Endometrial microvascular endothelial cells (primary cell): Measurements from ENCODE around the gene C14orf132. TPM values are rescaled to one million over a fixed set of nuclear protein-coding genes. Genes with fewer than 3 reads are reported as not detected.

Source experiments
- in situ Hi-C: cut with HindIII; loops from 2 replicates; pipeline ENCODE4 v1.10.0; 2017; ENCODE audit warnings: low sequenced_read_pairs, low pct_unique_long_range_greater_than_20kb; ENCODE audit errors: inconsistent ontology term
- total RNA-seq: library from RNA; depleted of rRNA; stranded (reverse); fragments of >200 nt; gene quantifications from one replicate; pipeline ENCODE4 v1.2.3, GENCODE V29; 2015; ENCODE audit errors: inconsistent ontology term

The C14orf132 gene
- total RNA-seq, 1 donor from 2014 or later, result 1.9 TPM

GRCh38 chr14:96105089-96105925, 66.1 kb downstream of the C14orf132 start:
- in situ Hi-C loops, result no loop called here

DNA sequence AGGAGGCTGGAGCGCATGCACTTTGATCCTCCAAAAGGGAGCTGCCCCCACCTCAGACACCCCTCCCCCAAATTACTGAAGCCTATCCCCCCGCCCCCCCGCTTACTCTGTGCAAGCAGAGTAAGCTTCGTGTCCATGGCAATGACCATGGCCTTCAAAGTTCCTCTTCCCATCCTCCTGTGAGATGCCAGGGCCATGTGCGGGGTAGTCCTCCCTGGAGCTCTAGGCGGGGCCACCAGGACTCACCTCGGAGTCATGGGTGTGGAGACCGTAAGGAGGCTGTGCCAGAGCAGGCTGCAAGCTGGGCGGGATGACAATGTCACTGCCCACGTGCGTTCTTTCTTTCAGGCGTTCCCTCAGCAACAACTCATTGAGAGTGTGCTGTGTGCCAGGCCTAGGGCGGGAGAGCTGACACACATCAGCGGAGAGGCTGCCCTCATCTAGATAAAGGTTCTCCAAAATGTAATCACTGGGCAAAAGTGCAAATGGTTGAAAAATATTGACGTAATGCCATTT, 66.8 kb downstream of the C14orf132 start:
- in situ Hi-C loops, result no loop called here

GRCh38 chr14:96106891-96107290, 67.7 kb downstream of the C14orf132 start:
- in situ Hi-C loops, result no loop called here

- in situ Hi-C loops, result no loop called here
Observed at GRCh38 chr14:96108061-96108795, 69.1 kb downstream of the C14orf132 start.

GRCh38 chr14:96108911-96109310, 69.7 kb downstream of the C14orf132 start:
- in situ Hi-C loops, result no loop called here

DNA sequence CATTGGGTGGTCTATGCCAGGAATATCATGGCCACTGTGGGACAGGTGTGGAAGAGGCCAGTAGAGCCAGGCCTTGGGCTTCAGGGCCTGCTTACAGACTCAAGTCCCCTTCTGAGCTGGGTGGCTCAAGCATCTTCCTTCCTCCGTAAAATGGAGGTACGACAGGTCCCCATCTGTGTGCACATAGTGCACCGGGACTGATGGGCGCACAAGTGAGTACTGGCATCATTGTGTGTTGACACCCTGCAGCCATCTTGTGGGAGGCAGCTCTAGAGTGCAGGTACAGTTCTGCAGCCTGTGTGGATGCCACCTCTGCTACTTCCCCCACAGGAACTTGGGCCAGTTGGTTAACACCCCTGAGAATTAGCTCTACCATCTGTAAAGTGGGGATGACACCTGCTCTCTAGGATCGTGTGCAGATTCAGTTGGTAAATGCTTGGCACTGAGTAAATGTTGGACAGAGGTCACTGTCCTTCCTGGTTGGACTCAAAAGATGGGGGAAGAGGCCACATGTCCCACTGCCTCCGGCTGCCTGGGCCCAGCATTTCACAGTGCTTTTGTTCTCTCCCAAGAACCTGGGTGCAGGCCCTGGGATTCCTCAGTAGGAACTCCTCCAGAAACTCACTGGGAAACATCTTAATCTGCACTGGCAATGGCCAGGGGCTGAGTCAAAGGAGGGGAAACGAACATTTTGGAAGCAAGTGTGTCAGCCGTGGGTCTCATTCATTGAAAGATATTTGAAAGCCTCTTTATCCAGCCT, 70.6 kb downstream of the C14orf132 start:
- in situ Hi-C loops, result no loop called here

DNA sequence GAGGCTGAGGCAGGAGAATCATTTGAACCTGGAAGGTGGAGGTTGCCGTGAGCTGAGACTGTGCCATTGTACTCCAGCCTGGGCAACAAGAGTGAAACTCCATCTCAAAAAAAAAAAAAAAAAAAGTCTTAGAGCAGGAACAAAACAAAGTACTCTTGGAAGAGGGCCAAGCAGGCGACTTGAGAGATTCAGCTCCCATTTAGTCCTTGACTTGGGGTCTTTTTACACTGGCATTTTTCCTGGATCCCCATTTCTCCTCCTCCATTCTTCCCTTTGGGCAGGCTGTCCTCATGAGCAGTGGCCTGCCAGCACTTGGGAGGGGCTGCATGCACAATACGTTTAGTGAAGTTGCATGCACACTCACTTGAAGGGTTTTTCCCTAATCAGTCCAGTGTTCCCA, 72.9 kb downstream of the C14orf132 start:
- in situ Hi-C loops, result no loop called here

DNA sequence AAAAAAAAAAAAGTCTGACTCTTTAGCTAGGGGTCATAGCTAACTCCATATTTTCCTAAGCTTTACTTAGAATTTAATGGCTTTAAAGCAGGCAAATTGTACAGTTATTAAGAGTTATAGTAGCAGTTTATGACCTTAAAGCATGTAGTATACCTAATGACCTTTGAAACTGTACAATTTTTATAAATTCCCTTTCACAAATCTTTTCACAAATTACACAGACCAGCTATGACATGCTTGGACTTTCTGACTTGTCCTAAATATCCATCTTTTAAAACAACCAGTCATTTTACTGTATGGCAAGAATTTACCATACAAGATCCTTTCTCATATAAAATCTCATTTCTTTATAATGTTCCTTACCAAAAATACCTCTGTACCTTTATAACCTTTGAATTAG, 74.8 kb downstream of the C14orf132 start:
- in situ Hi-C loops, result no loop called here

- in situ Hi-C loops, result no loop called here
Observed at GRCh38 chr14:96117101-96117897, 78.1 kb downstream of the C14orf132 start.

DNA sequence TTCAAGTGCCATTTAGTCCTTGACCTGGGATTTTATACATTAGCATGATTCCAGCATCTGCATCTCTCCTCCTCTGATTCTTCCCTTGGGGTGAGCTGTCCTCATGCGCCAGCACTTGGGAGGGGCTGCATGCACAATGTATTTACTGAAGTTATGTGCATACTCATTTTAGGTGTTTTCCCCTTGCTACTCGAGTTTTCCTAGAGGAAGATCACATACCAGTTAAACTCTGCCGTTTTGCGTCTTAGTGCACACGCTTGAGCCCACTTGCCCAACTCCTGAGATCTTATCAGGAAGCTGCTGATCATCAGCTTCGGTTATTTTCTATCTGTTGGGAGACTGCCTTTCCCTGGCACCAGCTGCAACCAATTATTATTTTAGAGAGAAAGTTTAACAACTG, 78.8 kb downstream of the C14orf132 start:
- in situ Hi-C loops, result no loop called here

- in situ Hi-C loops, result no loop called here
Observed at GRCh38 chr14:96118391-96118790, 79.2 kb downstream of the C14orf132 start.

DNA sequence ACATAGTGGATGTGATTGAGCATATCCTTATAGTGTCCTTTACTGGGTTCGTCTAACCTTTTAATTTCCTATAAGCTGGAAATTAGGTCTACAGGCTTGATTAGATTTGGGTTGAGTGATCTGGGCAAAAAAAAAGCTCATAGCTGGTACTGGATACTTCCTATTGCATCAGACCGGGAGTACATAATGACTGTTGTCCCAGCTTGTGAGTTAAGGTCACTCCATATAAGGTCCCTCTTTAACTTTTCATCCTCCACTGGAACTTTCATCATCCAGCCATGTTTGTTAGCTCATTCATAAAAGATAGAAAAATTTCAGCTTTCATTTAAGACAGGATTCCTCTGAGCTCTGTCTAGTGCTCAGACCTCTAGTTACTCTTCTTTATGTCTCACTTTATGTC, 80.8 kb downstream of the C14orf132 start:
- in situ Hi-C loops, result no loop called here

DNA sequence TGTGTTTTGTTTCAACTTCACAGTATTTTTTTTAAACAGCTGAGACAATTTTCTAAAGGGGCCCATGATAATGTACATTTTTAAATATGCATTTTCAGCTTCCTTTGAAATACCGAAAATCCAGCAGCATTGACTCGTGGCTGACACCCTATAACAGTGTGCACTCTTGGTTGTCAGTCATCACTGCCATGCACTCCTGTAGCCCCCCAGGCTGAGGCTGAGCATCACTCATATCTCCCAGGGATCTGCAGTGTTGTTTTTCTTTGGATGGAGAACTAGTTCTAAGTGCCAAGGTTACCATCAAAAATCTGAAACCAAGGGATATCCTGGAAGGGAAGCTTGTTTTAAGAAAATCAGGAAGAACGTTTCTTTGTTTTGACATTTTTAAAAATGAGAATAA, 81.2 kb downstream of the C14orf132 start:
- in situ Hi-C loops, result no loop called here

DNA sequence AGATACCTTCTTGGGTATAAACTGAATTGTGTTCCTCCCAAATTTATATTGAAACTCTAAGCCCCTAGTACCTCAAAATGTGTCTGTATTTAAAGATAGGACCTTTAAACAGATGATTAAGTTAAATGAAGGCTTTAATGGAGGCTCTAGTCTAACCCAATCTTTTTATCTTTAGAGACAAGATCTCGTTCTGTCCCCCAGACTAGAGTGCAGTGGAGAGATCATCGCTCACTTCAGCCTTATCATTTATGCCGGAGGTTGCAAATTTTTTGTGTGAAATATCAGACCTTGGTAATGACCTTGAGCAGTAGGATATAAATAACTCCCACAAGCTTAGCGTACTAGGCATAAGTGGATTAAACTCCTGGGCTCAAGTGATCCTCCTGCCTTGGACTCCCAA, 81.8 kb downstream of the C14orf132 start:
- in situ Hi-C loops, result no loop called here

DNA sequence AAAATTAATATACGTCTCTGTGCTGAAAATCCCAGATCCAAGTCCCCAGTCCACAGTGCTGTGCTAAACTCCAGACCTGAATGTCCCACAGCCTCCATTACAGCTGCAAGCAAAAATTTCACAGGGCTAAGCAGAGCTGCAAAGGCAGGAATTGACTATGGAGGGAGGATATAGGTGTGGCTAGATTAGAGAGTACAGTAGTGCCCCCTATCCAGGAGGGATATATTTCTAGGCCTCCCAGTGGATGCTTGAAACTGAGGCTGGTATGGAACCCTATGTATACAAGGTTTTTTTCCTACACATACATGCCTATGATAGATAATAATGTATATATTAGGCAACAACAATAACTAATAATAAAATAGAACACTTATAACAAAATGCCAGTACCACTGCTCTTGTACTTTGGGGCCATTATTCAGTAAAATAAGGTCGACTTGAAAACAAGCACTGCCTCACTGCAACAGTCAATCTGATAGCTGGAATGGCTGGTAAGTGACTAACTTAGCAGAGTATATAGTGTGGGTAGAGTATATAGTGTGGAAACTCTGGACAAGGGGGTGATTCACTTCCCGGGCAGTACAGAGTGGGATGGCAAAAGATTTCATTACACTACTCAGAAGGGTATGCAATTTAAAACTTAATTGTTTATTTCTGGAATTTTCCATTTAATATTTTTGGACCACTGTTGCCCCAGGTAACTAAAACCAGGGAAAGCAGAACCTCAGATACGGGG, 82.7 kb downstream of the C14orf132 start:
- in situ Hi-C loops, result no loop called here

DNA sequence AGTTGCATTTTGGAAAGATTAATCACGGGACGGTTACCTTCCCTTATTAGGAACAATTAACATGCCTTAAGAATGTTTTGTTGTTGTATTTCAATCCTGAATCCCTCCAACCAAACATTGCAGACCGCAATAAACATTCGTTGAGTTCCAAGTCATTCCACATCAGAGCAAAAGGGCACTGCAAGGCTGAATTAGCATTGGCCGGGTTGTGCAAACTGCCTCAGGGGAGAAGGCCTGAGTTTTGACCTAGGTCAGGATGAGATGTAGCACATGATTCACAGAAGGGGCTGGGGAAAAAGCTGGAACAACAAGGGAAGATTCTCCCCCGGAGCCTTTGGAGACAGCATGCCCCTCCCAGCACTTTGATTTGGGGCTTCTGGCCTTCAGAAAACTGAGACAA, 83.3 kb downstream of the C14orf132 start:
- in situ Hi-C loops, result no loop called here

- in situ Hi-C loops, result no loop called here
Observed at GRCh38 chr14:96125536-96125935, 86.4 kb downstream of the C14orf132 start.

DNA sequence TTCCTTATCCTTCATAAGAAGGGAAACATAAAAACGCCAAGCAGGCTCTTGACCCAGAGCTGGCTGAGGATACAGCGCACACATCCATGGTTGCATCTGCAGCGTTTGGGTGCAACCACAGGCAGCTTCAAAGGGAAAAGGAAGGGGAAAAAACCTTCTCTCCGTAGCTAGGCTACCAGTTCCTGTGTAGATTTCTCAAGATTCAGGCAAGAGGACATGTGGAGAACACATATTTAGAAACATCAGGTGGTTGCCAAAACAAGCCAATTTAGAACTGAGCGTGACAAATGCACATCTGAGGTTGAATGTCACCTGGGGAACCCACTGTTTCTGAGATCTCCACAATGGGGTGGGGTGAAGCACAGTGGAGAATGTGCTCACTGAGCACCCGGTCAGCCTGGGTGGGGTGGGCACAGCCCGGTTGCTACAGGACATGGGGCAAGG, 87.2 kb downstream of the C14orf132 start:
- in situ Hi-C loops, result no loop called here
